T-helper 1 cell treated with Interleukin-12 subunit alpha and Interleukin-12 subunit beta and Interleukin-4 antibody, amounts not matched to agents 30 μg/mL and 1 μg/mL, for 36 hours (primary cell): Measurements from ENCODE around the gene BTBD16.

Source experiments
- H3K27ac Mint-ChIP-seq: one replicate; pipeline ENCODE4 v1.8.0; 2021; ENCODE audit warnings: mild to moderate bottlenecking, mixed read lengths
- H3K27me3 Mint-ChIP-seq: one replicate; pipeline ENCODE4 v1.8.0; 2021; ENCODE audit warnings: low read depth, mixed read lengths
- H3K36me3 Mint-ChIP-seq: one replicate; pipeline ENCODE4 v1.8.0; 2021; ENCODE audit warnings: low read depth, mixed read lengths
- H3K4me1 Mint-ChIP-seq: one replicate; pipeline ENCODE4 v1.8.0; 2021; ENCODE audit warnings: low read depth, mixed read lengths
- H3K4me3 Mint-ChIP-seq: one replicate; pipeline ENCODE4 v1.8.0; 2021; ENCODE audit warnings: mild to moderate bottlenecking, moderate library complexity, mixed read lengths
- H3K9me3 Mint-ChIP-seq: one replicate; pipeline ENCODE4 v1.8.0; 2021; ENCODE audit warnings: mixed read lengths

Gene BTBD16

DNA sequence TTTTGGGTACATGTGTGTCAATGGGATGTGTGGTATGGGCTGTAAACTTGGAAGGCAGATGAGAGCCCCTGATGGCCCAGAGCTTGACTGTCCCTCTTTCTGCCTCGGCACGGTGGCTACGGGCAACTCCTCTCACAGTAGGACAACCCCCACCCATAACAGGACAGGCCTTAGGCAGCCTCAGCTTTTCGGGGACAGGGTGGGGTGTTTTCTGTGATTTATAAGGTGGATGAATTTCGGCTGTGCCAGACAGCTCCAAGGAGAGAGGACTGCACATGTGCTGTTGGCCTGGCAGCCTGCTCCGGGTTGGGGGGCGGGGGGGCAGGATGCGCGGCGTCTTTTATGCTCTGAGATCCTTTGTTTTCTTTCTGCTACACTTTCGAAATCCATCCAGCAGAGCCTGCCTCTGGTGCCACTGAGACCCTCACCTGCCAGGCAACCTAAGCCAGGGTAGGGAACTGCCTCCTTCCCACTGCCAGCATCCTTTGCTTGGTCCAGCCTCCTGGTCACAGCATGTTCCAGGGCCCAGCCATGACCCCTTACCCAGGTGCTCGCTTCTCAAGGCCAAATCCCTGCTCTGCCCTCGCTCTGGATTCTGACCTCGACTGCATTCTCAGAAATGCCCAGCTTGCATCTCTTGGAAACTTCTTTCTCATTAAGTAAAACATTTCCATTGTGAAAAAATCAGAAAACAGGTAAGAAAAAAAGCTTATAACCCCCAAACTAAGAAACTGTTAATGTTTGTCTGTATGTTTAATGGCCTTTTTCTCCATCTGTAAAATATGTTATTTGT lies 15.4 kb upstream of the BTBD16 start:
- Mint-ChIP-seq H3K36me3 (no peaks in the 10 kb centered on the region), H3K4me3 (no peak overlapping the region), H3K27ac (no peak overlapping the region), H3K27me3 (no peaks in the 10 kb centered on the region), H3K9me3 (no peaks in the 10 kb centered on the region), H3K4me1 (no peaks in the 10 kb centered on the region)

DNA sequence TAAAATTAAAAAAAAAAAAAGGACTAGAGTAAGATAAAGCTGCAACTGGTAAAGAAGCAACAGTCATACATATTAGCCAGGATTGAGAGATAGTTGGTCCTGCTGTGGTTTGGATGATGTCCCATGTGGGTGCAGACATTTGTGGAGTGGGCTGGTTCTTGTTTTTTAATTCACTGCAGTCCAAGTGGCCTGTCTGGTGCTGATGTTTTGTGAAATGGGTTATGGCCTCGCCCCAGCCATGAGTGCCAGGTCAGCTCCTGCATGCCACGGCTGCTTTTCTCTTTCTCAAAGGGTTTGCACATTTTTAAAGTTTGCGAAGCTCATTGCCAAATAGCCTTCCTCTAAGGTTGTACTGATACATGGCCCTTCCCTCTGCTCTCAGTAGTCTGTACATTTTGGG lies 14.1 kb upstream of the BTBD16 start:
- no peaks in the 10 kb centered on the region for H3K36me3 Mint-ChIP-seq

DNA sequence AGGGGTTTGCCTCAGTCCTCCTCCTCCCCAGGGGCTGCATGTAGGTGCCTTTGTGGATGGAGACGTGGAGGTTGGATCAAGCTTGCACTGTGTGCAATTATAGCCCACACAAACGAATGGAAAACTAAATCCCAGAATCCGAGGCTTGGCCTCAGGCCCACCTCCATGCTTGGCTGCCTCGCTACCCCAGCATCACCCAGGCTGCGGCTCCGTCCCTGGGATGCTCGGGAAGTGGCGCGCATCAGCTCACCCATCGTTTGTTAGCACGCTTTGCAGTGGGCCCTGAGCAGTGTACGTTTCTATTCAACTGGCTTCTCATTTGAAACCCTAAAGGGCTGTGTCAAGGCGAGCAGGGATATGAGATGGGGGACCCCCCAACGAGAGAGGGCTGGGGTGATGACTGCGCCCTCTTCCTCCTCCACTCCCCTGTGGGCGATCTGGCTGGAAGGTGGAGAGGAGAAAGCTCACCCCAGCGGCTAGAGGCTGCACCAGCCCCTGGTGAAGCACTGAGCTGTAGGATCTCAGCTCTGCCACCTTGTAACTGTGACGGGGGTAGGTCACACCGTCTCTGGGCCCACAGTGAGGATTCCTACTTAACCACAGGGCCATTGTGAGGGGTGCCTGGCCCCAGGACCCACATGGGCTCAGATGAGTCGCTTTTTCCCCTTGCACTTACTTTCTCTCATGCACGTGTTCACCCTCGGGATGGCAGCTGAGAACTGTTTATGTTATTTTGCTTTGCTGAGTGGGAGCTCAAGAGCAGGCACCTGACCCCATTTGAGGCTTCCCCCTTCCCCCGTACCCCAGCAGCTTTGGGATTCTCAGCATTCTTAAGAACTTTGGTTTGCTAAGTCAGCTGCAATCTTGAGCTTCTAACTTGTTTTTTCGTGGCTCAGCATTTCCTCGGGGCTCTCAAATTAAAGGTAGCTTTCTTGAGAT lies 12.7 kb upstream of the BTBD16 start:
- peaks cover 5% of the 10 kb centered on the region for H3K27me3 Mint-ChIP-seq
- no peak overlapping the region for H3K27ac Mint-ChIP-seq
- H3K36me3 Mint-ChIP-seq: no peaks in the 10 kb centered on the region

More for the DNA sequence above, 14.1 kb upstream of the BTBD16 start:
- Mint-ChIP-seq H3K4me3 (no peak overlapping the region), H3K27me3 (no peaks in the 10 kb centered on the region), H3K4me1 (no peaks in the 10 kb centered on the region), H3K27ac (no peak overlapping the region), H3K9me3 (peaks cover 2% of the 10 kb centered on the region)

DNA sequence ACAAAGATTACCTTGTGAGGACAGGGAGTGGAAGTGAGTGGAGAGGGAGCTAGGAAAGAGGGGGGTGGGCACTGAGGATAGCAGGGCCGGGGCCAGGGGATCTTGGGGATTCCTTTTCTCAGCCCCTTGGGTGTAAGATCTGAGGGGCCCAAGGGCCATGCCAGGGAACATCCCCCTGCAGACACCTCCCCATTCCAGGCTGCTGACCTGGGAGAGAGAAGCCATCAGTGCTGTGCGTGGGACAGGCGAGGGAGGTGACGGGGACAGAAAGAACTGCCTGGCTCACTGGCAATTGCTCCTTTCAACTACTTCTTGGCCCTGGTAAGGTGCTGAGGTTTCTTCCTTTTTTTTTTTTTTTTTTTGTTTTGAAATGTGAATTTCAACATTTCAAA lies 12.0 kb upstream of the BTBD16 start:
- Mint-ChIP-seq H3K36me3 (no peaks in the 10 kb centered on the region), H3K27me3 (peaks cover 5% of the 10 kb centered on the region), H3K4me1 (no peaks in the 10 kb centered on the region)

More for the DNA sequence above, 12.7 kb upstream of the BTBD16 start:
- Mint-ChIP-seq H3K4me1 (no peaks in the 10 kb centered on the region), H3K4me3 (no peak overlapping the region), H3K9me3 (peaks cover 8% of the 10 kb centered on the region)

DNA sequence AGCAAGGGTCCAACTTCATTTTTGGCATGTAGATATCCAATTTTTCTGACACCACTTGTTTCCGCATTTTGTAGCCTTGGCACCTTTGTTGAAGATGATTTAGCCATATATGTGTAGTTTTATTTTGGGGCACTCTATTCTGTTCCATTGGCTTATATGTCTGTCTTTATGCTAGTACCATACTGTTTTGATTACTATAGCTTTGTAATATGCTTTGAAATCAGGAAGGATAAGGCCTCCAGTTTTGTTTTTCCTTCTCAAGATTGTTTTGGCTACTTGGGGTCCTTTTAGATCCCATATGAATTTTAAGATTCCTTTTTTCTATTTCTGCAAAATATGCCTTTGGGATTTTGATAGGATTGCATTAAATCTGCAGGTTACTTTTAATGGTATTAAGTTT lies 9.5 kb upstream of the BTBD16 start:
- no peaks in the 10 kb centered on the region for H3K36me3 Mint-ChIP-seq
- H3K9me3 Mint-ChIP-seq: peaks cover 8% of the 10 kb centered on the region
- no peak overlapping the region for H3K4me3 Mint-ChIP-seq
- peaks cover 5% of the 10 kb centered on the region for H3K27me3 Mint-ChIP-seq
- no peak overlapping the region for H3K27ac Mint-ChIP-seq
- H3K4me1 Mint-ChIP-seq: no peaks in the 10 kb centered on the region

More for the DNA sequence above, 12.0 kb upstream of the BTBD16 start:
- no peak overlapping the region for H3K27ac Mint-ChIP-seq
- peaks cover 8% of the 10 kb centered on the region for H3K9me3 Mint-ChIP-seq
- H3K4me3 Mint-ChIP-seq: no peak overlapping the region

DNA sequence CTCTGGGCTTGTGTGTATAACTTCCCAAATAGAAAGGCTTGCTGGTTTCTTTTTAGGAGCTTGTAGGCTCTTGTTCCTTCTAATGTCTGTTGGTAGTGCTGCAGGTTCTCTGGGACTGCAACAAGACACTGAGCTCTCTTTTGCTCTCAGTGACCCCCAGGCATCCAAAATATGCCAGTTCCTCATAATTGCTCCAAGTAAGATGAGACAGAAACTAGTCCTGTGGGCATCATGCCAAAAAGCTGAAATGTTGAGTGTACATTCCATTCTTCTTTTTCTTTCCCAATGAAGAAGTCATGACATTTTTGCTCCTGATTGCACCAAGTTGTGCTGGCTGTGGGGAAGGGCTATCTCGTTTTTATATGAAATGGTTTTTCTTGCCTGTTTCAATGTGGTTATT lies 7.1 kb upstream of the BTBD16 start:
- Mint-ChIP-seq H3K4me1 (no peaks in the 10 kb centered on the region), H3K27me3 (peaks cover 5% of the 10 kb centered on the region)

DNA sequence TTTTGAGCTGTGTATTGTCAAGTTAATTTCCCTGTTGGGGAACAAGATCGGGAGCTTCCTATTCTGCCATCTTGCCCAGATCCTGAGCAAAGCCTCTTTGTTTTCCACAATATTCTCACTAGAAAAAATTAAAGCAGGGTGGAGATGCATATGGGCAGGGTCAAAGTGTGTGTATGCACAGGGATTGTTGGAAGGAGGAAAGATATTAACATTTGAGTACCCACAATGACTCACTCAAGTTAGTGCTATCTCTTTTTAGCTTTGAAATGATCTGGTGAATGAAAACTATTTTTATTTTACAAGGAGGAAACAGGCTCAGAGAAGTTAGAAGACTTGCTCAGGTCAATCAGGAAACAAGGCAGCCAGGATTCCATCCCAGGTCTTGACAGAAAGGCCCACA lies 6.7 kb upstream of the BTBD16 start:
- Mint-ChIP-seq H3K27ac (no peak overlapping the region), H3K9me3 (peaks cover 8% of the 10 kb centered on the region), H3K36me3 (no peaks in the 10 kb centered on the region), H3K4me3 (no peak overlapping the region), H3K4me1 (no peaks in the 10 kb centered on the region), H3K27me3 (peaks cover 5% of the 10 kb centered on the region)

More for the DNA sequence above, 7.1 kb upstream of the BTBD16 start:
- no peak overlapping the region for H3K4me3 Mint-ChIP-seq
- H3K9me3 Mint-ChIP-seq: peaks cover 8% of the 10 kb centered on the region
- H3K27ac Mint-ChIP-seq: no peak overlapping the region
- H3K36me3 Mint-ChIP-seq: no peaks in the 10 kb centered on the region

DNA sequence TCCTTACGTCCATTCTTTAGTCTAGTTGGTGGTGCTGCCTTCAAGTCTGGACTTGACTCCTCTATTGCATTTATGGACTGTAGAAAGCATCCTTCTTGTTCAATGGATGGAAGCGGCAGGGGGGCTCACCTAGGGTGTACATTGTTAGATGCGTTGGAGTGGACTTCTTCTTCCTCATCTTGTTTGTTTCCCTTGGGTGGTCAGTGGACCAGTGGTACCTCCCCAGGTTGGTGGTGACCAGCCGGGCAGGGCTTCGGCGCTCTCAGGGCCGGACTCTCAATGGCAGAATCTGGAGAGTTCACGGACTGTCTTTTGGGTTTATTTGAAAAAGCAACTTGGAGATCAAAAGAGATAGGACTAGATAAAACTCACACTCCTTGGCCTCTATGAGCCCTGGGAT lies 6.2 kb upstream of the BTBD16 start:
- peaks cover 8% of the 10 kb centered on the region for H3K9me3 Mint-ChIP-seq
- H3K27me3 Mint-ChIP-seq: peaks cover 5% of the 10 kb centered on the region
- H3K4me1 Mint-ChIP-seq: no peaks in the 10 kb centered on the region
- H3K4me3 Mint-ChIP-seq: no peak overlapping the region
- no peaks in the 10 kb centered on the region for H3K36me3 Mint-ChIP-seq
- no peak overlapping the region for H3K27ac Mint-ChIP-seq

DNA sequence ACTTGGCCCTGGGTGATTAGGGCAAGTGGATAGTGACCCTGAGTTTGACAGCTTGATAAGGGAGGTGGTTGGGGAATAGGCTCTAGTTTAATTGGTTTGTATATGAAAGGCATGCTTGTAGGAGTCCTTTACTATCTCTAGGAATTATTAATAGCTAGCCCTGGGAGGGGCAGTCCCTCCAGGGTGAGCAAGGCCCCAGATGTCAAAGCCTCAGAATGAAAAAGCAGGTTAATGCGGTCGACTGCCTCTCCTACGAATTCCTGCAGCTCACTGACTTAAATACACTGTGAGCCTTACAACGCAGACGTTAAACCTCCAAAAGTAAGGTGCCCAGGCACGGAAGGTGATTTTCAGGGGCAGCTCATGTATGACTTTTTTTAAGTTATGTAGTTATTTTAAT lies 5.2 kb upstream of the BTBD16 start:
- H3K27me3 Mint-ChIP-seq: peaks cover 5% of the 10 kb centered on the region
- H3K36me3 Mint-ChIP-seq: no peaks in the 10 kb centered on the region
- H3K4me1 Mint-ChIP-seq: no peaks in the 10 kb centered on the region
- peaks cover 8% of the 10 kb centered on the region for H3K9me3 Mint-ChIP-seq
- no peak overlapping the region for H3K27ac Mint-ChIP-seq
- H3K4me3 Mint-ChIP-seq: no peak overlapping the region

DNA sequence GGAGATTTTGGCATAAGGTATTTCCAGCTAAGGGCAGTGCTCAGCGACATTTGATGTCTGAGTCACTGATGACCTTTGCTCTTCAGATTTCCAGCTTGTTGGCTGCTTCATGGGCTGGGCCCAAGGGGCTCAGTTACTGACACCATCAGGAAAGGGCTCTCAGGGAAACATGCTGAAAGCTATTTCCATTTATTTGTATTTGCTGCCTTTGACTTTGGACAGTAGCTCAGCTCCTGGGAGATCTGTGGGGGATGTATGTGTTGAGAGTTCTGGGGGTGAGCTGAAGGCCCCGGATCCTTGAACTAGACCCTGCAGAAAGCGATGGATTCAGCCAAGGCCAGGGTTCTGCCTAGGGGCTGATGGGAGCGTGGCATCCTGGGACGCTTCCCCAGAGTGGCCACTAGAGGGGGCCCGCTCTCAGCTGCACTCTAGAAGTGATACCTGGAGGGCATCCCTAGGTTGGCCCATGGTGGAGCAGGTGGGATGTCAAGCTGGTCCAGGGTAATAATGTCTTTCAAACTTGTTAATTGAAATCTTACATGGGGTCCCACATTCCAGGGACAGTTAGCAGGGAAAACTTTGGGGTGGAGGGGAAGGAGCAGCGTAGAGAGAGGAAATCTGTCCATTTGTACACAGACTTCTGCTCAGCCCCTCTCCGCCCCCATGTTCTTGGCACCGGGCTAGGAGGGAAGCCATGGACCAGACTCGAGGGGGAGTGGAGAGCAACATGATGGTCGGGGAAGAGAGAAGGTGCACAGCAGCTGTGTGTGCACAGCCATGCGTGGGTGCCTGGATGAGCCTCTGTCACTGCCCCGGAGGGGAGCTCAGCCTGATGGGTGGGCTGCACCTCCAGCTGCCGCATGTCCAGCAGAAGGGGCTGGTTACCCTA lies 3.0 kb upstream of the BTBD16 start:
- H3K27ac Mint-ChIP-seq: no peak overlapping the region

DNA sequence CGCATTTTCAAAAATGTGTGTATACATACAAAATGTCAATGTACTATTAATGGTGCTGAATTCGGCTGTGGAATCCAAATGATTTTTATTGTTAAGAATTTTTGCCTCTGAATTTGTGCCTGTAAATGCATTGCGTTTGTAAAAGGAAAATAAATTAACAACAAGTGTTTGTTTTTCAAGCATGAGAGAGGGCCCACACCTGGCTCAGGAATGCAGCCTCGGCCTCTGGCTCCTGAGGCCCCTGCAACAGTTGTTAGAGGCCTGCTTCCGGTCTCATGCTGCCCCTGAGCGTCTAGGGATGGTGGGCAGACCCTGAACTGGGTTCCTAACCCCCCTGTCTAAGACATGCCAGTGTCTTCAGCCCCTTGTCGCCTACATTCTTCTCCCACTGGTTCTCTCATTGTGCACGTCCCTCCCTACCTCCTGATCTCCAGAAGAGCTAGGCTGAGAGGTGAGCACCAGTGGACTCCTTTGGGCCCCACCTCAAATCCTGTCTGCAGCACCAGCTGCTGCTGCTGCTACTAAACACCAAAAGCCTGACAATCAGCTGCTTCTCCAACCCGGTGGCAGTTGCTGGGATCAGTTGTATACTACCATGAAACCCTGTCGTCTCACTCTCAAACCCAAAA lies 1.9 kb upstream of the BTBD16 start:
- no peaks in the 10 kb centered on the region for H3K27me3 Mint-ChIP-seq
- no peaks in the 10 kb centered on the region for H3K4me1 Mint-ChIP-seq
- H3K4me3 Mint-ChIP-seq: no peak overlapping the region
- no peak overlapping the region for H3K27ac Mint-ChIP-seq
- H3K9me3 Mint-ChIP-seq: no peaks in the 10 kb centered on the region
- no peaks in the 10 kb centered on the region for H3K36me3 Mint-ChIP-seq

More for the DNA sequence above, 3.0 kb upstream of the BTBD16 start:
- no peak overlapping the region for H3K4me3 Mint-ChIP-seq
- H3K27me3 Mint-ChIP-seq: peaks cover 3% of the 10 kb centered on the region
- peaks cover 3% of the 10 kb centered on the region for H3K9me3 Mint-ChIP-seq
- H3K4me1 Mint-ChIP-seq: no peaks in the 10 kb centered on the region
- no peaks in the 10 kb centered on the region for H3K36me3 Mint-ChIP-seq

DNA sequence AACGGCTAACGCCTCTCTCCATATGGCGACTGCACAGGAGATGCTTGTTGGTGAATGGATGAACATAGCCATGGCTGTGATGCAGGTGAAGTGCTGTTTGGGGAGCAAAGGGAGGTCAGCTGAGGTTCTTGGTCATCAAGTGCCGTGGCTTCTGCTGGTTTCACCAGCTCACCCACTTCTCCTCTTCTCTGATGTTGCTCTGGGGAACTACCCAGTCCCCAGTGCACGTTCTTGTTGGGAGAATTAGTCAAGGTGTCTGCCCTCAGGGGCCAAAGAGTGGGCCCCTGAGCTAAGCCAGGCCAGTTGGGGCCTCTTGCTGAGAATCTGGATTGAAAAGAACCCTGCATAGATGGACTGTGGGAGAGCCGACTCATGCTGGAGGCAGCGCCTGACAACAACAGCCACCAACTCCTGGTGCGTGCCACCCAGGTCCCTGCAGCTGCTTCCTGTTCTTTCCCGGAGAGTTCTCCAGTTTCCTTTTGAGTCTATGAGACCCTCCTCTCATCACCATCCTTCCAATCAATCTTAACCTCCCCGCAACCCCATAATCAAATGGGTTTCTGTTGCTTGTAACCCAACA lies 3.0 kb downstream of the BTBD16 start:
- Mint-ChIP-seq H3K9me3 (no peaks in the 10 kb centered on the region), H3K27me3 (no peaks in the 10 kb centered on the region), H3K27ac (no peak overlapping the region), H3K4me1 (no peaks in the 10 kb centered on the region), H3K4me3 (no peak overlapping the region), H3K36me3 (no peaks in the 10 kb centered on the region)

DNA sequence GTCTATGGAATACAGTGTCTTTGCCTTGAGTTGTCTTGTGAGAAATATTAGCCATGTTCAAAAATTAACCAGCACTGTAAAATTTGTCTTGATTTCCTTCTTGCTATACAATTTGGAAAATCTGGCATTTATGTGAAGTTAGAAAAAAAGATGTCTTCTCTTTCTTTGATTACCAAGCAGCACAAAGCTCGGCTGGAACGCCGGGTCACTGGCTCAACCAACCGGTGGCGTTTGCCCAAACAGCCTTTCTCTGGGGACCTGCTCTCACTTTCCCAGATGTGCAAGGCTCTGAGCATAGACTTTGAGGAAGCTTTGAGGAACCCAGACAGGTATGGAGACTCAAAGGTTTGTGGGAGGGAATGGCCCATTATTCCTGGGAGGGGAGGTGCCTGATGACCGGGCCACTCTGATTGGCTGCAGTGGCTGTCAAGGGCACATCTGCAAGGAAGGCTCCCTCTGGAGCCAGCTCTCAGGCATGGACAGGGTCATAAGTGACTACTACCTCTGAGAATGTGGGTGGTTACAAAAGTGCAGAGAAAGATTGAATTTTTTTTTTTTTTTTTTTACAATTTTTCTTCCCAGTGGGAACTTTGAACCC lies 5.6 kb downstream of the BTBD16 start:
- Mint-ChIP-seq H3K9me3 (no peaks in the 10 kb centered on the region), H3K4me1 (no peaks in the 10 kb centered on the region), H3K27ac (no peak overlapping the region), H3K36me3 (no peaks in the 10 kb centered on the region), H3K4me3 (no peak overlapping the region), H3K27me3 (peaks cover 5% of the 10 kb centered on the region)
